OCI-LY1 (cell line): ENCODE results near the gene TRIM67.
"Not testable (repeated sequence)": the region's sequence is repeated elsewhere in the genome, so short reads cannot be mapped to it uniquely, and the experiment has no call there.

Experiments
- H2AFZ ChIP-seq: fragments of 200-600 bp; sonication (generic), shearing (Covaris generic); 2 replicates; pipeline ENCODE4 v1.6.0; 2014; ENCODE audit warnings: antibody characterized with exemption, mild to moderate bottlenecking, low read length
- H3F3A ChIP-seq: fragments of 200-600 bp; sonication (generic), shearing (Covaris generic); 2 replicates; pipeline ENCODE4 v1.6.0; 2014; ENCODE audit warnings: mild to moderate bottlenecking, antibody characterized with exemption, low read length, moderate library complexity; ENCODE audit not compliant: insufficient read depth
- H3K27ac ChIP-seq: fragments of 200-600 bp; sonication (generic); 2 replicates; pipeline ENCODE4 v1.5.1; 2014; ENCODE audit warnings: low read length, mixed run types, mild to moderate bottlenecking, low read depth; ENCODE audit not compliant: poor library complexity, severe bottlenecking
- H3K27me3 ChIP-seq: fragments of 200-600 bp; sonication (generic); 2 replicates; pipeline ENCODE4 v1.6.0; 2014; ENCODE audit warnings: antibody characterized with exemption, mild to moderate bottlenecking, low read length, moderate library complexity; ENCODE audit not compliant: insufficient read depth
- H3K36me3 ChIP-seq: fragments of 200-600 bp; sonication (generic); 2 replicates; pipeline ENCODE4 v1.6.1; 2014; ENCODE audit warnings: mild to moderate bottlenecking, antibody characterized with exemption, low read length, moderate library complexity, mixed read lengths; ENCODE audit not compliant: insufficient read depth
- H3K4me1 ChIP-seq: fragments of 200-600 bp; sonication (generic); 2 replicates; pipeline ENCODE4 v1.5.1; 2014; ENCODE audit warnings: mild to moderate bottlenecking, low read length, moderate library complexity; ENCODE audit not compliant: insufficient read depth, severe bottlenecking
- H3K4me2 ChIP-seq: fragments of 200-600 bp; sonication (generic), shearing (Covaris generic); 2 replicates; pipeline ENCODE4 v1.6.1; 2014; ENCODE audit warnings: low read length
- H3K4me3 ChIP-seq: fragments of 200-600 bp; sonication (generic); 2 replicates; pipeline ENCODE4 v1.5.1; 2014; ENCODE audit warnings: low read length, low read depth, mild to moderate bottlenecking, mixed read lengths; ENCODE audit not compliant: poor library complexity, severe bottlenecking
- H3K79me2 ChIP-seq: fragments of 200-600 bp; shearing (Covaris generic); 2 replicates; pipeline ENCODE4 v1.6.1; 2016; ENCODE audit warnings: mixed run types, low read length, mixed read lengths; ENCODE audit not compliant: insufficient read depth
- H3K9ac ChIP-seq: fragments of 200-600 bp; sonication (generic), shearing (Covaris generic); 2 replicates; pipeline ENCODE4 v1.6.1; 2014; ENCODE audit warnings: mild to moderate bottlenecking, low read length, mixed read lengths
- H3K9me2 ChIP-seq: fragments of 200-600 bp; sonication (generic), shearing (Covaris generic); 2 replicates; pipeline ENCODE4 v1.6.1; 2014; ENCODE audit warnings: low read depth, mild to moderate bottlenecking, low read length, mixed read lengths
- H3K9me3 ChIP-seq: fragments of 200-600 bp; shearing (Covaris generic); 2 replicates; pipeline ENCODE4 v1.6.1; 2014; ENCODE audit warnings: low read length, mixed read lengths
- H4K20me1 ChIP-seq: fragments of 200-600 bp; sonication (generic), shearing (Covaris generic); 2 replicates; pipeline ENCODE4 v1.6.0; 2016; ENCODE audit warnings: mild to moderate bottlenecking, low read length; ENCODE audit not compliant: insufficient read depth
- EZH2 ChIP-seq: fragments of 200-600 bp; sonication (generic), shearing (Covaris generic); IDR thresholded peaks from 2 replicates; pipeline ENCODE4 v1.8.0; 2017; ENCODE audit warnings: borderline replicate concordance, mixed run types, mild to moderate bottlenecking, antibody characterized with exemption, low read length, moderate library complexity, mixed read lengths
- TF ChIP-seq, protein P1 (sequence below): fragments of 200-600 bp; sonication (generic), shearing (Covaris generic); IDR thresholded peaks from 2 replicates; pipeline ENCODE4 v1.5.1; 2017; ENCODE audit warnings: mild to moderate bottlenecking, antibody characterized with exemption, low read length, moderate library complexity, mixed read lengths

Gene TRIM67

DNA sequence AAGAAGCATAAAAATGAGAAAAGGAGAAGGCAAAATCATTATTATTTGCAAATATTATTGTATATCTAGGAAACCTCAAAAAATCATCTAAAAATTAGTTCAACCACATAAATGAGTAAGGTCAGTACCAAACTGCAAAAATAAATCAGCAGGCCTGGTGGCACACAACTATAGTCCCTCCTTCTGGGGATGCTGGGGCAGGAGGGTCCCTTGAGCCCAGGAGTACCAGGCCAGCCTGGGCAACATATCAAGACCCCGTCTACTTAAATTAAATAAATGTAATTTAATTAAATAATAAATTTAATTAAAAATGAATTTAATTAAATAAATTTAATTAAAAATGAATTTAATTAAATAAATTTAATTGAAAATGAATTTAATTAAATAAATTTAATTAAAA is 40.3 kb upstream of the TRIM67 start:
- TF ChIP-seq EZH2 = no peak
- H3K4me1 ChIP-seq = no peaks in the 10 kb centered on the region
- no peaks in the 10 kb centered on the region for H3K27me3 ChIP-seq
- H3K4me3 ChIP-seq = no peak overlapping the region
- H3K36me3 ChIP-seq = no peaks in the 10 kb centered on the region
- H3K4me2 ChIP-seq = no peak overlapping the region
- H3K9me3 ChIP-seq = no peaks in the 10 kb centered on the region
- no peaks in the 10 kb centered on the region for H3F3A ChIP-seq
- no peaks in the 10 kb centered on the region for H3K79me2 ChIP-seq
- H3K9me2 ChIP-seq = no peaks in the 10 kb centered on the region
- H3K27ac ChIP-seq = no peak overlapping the region
- no peak overlapping the region for H3K9ac ChIP-seq
- no peaks in the 10 kb centered on the region for H4K20me1 ChIP-seq
- H2AFZ ChIP-seq = no peak overlapping the region

DNA sequence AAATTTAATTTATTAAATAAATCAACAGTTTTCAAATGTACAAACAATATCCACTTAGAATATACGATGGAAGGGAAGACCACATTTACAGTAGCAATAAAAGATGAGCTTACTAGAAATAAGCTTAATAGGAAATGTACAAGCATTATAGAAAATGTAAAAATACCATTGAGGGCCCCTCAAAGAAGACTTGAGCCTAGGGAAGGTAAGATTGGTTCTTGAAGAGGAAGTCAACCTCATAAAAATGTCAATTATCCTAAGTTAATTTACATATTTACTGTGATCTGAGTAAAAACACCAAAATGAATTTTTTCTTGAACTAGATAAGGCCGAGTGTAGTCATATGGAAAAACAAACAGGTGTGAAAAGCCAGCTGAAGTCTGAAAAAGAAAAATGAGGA is 39.7 kb upstream of the TRIM67 start:
- no peaks in the 10 kb centered on the region for H3K79me2 ChIP-seq
- H3K9me2 ChIP-seq = no peaks in the 10 kb centered on the region
- no peak overlapping the region for H3K4me2 ChIP-seq
- no peaks in the 10 kb centered on the region for H3K36me3 ChIP-seq
- no peak overlapping the region for H3K27ac ChIP-seq
- H3K9ac ChIP-seq = no peak overlapping the region
- H3K4me1 ChIP-seq = no peaks in the 10 kb centered on the region
- TF ChIP-seq, protein P1, sequence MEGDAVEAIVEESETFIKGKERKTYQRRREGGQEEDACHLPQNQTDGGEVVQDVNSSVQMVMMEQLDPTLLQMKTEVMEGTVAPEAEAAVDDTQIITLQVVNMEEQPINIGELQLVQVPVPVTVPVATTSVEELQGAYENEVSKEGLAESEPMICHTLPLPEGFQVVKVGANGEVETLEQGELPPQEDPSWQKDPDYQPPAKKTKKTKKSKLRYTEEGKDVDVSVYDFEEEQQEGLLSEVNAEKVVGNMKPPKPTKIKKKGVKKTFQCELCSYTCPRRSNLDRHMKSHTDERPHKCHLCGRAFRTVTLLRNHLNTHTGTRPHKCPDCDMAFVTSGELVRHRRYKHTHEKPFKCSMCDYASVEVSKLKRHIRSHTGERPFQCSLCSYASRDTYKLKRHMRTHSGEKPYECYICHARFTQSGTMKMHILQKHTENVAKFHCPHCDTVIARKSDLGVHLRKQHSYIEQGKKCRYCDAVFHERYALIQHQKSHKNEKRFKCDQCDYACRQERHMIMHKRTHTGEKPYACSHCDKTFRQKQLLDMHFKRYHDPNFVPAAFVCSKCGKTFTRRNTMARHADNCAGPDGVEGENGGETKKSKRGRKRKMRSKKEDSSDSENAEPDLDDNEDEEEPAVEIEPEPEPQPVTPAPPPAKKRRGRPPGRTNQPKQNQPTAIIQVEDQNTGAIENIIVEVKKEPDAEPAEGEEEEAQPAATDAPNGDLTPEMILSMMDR = no peak
- no peak for TF ChIP-seq EZH2
- H3K4me3 ChIP-seq = no peak overlapping the region
- no peaks in the 10 kb centered on the region for H4K20me1 ChIP-seq
- H3F3A ChIP-seq = no peaks in the 10 kb centered on the region
- no peaks in the 10 kb centered on the region for H3K27me3 ChIP-seq
- H2AFZ ChIP-seq = no peak overlapping the region
- H3K9me3 ChIP-seq = no peaks in the 10 kb centered on the region

DNA sequence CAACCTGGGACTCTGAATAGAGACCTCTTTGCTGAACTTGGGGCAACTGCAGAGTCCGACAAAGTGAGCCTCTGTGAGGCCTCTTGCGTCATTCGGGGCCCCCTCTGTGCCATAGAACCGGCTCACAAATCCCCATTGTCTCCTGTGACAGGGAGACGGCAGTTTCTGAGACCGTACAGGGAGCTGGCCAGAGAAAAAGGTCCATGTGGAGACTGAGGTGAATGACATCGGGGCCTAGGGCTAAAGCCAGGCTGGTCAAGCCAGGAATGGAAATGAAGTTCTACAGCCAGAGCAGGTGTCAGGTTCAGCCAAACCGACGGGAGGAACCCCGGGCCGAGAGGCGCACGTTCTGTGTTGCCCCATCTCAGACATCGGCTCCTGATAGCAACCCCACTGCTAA is 37.1 kb upstream of the TRIM67 start:
- Histone ChIP-seq H3K27ac (no peak overlapping the region), H3K36me3 (no peaks in the 10 kb centered on the region), H3F3A (no peaks in the 10 kb centered on the region), H3K4me3 (no peak overlapping the region), H3K4me2 (no peak overlapping the region), H3K9ac (no peak overlapping the region), H2AFZ (no peak overlapping the region), H4K20me1 (no peaks in the 10 kb centered on the region), H3K9me3 (no peaks in the 10 kb centered on the region), H3K4me1 (no peaks in the 10 kb centered on the region), H3K9me2 (no peaks in the 10 kb centered on the region), H3K27me3 (no peaks in the 10 kb centered on the region), H3K79me2 (no peaks in the 10 kb centered on the region)
- TF ChIP-seq, protein P1 = no peak
- TF ChIP-seq EZH2 = no peak

DNA sequence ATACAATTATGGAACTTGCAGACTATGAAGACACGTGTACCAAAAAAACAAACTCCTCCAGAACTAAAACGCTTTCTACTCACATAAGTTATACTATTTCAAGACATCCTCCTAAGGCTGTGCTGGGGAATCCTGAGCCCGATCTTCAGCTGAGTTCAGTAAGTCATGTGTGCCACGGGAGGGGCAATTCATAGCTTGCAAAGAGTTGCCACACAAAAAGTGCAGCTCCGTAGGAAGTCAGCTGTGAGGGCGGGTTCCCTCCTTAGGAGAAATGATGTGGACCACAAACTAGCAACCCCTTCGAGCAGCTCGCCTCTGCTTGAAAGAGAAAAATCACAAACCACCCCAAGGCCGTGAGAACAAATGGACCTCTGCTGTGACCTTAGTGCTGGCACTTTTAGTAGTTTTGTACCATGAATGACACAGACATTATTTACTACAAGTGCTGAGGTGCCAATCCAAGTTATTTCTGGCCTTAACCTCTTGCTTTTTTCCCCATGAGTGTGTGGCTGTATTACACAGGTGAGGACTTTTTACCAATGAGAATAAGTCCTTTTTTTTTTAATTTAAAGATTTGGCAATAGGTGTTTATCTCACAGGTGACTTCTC is 35.8 kb upstream of the TRIM67 start:
- H3K27ac ChIP-seq = no peak overlapping the region
- no peak overlapping the region for H3K4me3 ChIP-seq
- H3K9ac ChIP-seq = no peak overlapping the region
- H3K36me3 ChIP-seq = no peaks in the 10 kb centered on the region
- H3K4me1 ChIP-seq = no peaks in the 10 kb centered on the region
- H3K27me3 ChIP-seq = no peaks in the 10 kb centered on the region
- H4K20me1 ChIP-seq = no peaks in the 10 kb centered on the region
- H3F3A ChIP-seq = no peaks in the 10 kb centered on the region
- no peaks in the 10 kb centered on the region for H3K9me3 ChIP-seq
- H3K79me2 ChIP-seq = no peaks in the 10 kb centered on the region
- TF ChIP-seq, protein P1 = no peak
- TF ChIP-seq EZH2 = no peak
- no peak overlapping the region for H2AFZ ChIP-seq
- H3K9me2 ChIP-seq = no peaks in the 10 kb centered on the region
- no peak overlapping the region for H3K4me2 ChIP-seq

DNA sequence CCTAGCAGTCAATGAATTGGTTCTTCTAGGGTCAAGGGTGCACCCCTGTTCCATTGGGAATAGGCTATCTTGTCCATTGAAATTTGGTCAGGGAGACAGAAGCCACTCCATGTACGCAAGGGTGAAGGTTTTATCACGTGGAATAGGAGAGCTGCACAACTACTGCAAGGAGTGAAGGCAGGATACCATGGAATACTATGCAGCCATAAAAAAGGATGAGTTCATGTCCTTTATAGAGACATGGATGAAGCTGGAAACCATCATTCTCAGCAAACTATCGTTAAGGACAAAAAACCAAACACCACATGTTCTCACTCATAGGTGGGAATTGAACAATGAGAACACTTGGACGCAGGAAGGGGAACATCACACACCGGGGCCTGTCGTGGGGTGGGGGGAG is 34.8 kb upstream of the TRIM67 start:
- not testable (repeated sequence) for H3K4me3 ChIP-seq, H3K4me2 ChIP-seq, H4K20me1 ChIP-seq, H2AFZ ChIP-seq, H3K4me1 ChIP-seq, H3K9ac ChIP-seq, H3K36me3 ChIP-seq, H3K9me3 ChIP-seq, H3K79me2 ChIP-seq, H3K9me2 ChIP-seq, H3K27me3 ChIP-seq, H3K27ac ChIP-seq, H3F3A ChIP-seq
